GM19463 (cell line): ENCODE results near the gene DLEC1.
"Not testable (repeated sequence)": the region's sequence is repeated elsewhere in the genome, so short reads cannot be mapped to it uniquely, and the experiment has no call there.

Experiments
- ATAC-seq: cut with Tn5 transposase; IDR thresholded peaks from one replicate; pipeline ENCODE4 v1.9.1; 2021; ENCODE audit warnings: mild to moderate bottlenecking, moderate library complexity; ENCODE audit not compliant: unreplicated experiment

The DLEC1 gene

GRCh38 chr3:38135621-38136277, 96.7 kb downstream of the DLEC1 start:
- ATAC-seq, result not testable (repeated sequence)

DNA sequence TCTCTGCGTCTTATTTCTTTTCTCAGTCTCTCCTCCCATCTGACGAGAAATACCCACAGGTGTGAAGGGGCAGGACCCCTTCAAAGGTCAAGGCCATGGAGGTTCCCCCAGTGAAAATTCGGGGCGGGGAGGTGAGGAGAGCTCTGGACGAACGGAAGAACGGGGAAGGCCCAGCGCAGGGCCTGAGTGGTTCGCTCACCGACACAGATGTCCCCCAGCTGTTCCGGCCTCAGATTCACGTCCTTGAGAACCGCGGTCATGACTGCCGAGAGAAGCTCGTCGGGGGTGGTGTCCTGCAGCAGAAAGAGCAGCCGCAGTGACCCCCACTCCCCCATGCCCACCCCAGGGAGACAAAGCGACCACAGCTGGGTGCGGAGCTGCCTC, 97.4 kb downstream of the DLEC1 start:
- no peak for ATAC-seq

- peak; percentile 88 for ATAC-seq
Observed at GRCh38 chr3:38136777-38137614, 98.0 kb downstream of the DLEC1 start, which contains the start of gene ACAA1. TSS of gene ACAA1 (minus strand) at chr3:38137127. CDS start at chr3:38137035, 92 bp downstream.

DNA sequence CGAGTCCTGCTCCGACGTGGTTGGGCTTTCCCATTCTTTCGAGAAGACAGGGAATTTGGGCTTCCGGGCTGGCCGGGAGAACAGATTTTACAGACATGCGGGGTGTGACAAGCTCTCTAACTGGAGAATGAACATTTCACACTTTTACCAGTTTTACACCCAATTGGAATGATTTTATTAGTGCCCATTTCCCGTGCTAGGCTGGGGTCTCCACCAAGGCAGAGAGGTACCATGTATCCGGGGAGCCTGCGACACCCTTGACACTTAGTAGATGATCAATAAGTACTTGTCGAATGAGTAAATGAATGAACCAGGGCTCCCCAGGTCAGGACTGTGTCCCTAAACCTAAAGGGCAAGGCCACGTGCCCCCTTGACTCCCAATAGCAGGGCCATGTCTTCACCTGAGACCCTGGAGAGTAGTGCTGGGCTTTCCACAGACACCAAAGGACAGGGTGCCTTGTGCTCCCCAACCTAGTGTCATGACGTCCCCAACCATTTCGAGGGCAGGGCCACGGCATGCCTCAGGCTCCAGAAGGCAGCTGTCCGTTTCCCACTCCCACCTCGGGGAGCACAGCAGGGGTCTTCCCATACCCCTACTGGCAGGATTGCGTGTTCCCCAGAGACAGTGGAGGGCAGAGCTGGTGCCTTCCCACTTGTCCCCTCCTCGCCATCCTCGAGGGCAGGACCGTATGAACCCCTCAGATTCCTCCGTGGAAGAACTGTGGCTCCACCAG, 98.8 kb downstream of the DLEC1 start:
- ATAC-seq, result no peak

DNA sequence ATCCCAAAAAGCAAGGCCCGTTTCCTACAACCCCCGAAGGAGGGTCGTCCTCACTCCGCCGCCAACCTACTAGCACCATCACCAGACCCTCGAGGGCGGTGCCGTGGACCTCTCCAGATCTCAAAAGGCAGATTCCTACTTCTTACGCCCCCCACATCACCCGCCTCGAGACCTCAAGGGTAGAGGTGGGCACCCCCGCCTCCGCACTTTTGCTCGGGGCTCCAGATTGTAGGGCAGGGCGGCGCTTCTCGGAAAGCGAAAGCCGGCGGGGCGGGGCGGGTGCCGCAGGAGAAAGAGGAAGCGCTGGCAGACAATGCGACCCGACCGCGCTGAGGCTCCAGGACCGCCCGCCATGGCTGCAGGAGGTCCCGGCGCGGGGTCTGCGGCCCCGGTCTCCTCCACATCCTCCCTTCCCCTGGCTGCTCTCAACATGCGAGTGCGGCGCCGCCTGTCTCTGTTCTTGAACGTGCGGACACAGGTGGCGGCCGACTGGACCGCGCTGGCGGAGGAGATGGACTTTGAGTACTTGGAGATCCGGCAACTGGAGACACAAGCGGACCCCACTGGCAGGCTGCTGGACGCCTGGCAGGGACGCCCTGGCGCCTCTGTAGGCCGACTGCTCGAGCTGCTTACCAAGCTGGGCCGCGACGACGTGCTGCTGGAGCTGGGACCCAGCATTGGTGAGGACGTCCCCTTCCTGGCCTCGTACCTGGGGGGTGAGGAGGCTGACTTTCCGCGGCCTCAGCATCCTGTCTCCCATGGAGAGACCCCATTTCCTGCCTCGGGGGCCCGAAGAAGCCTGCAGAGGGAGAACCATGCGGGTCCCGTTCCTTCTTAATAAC, 99.6 kb downstream of the DLEC1 start, which contains the start of gene MYD88:
TSS of gene MYD88 (plus strand) at position 313 of the 842 bp plus-strand sequence. CDS start at position 353, 40 bp downstream.
- peak; percentile 42 for ATAC-seq

- no peak for ATAC-seq
Observed at GRCh38 chr3:38139191-38139590, 100.2 kb downstream of the DLEC1 start.

DNA sequence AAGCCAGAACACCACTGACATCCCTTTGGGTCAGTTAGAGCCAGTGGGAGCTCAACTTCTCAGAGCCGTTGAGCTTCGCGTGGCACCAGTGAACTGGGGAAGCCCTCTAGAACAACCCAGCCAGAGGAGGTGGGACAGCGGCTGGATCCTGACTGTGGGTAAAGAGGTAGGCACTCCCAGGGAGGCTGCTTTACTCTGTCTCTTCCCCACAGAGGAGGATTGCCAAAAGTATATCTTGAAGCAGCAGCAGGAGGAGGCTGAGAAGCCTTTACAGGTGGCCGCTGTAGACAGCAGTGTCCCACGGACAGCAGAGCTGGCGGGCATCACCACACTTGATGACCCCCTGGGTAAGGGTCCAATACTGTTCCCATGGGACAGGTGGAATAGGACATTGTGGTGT, 100.6 kb downstream of the DLEC1 start:
- ATAC-seq, result no peak

DNA sequence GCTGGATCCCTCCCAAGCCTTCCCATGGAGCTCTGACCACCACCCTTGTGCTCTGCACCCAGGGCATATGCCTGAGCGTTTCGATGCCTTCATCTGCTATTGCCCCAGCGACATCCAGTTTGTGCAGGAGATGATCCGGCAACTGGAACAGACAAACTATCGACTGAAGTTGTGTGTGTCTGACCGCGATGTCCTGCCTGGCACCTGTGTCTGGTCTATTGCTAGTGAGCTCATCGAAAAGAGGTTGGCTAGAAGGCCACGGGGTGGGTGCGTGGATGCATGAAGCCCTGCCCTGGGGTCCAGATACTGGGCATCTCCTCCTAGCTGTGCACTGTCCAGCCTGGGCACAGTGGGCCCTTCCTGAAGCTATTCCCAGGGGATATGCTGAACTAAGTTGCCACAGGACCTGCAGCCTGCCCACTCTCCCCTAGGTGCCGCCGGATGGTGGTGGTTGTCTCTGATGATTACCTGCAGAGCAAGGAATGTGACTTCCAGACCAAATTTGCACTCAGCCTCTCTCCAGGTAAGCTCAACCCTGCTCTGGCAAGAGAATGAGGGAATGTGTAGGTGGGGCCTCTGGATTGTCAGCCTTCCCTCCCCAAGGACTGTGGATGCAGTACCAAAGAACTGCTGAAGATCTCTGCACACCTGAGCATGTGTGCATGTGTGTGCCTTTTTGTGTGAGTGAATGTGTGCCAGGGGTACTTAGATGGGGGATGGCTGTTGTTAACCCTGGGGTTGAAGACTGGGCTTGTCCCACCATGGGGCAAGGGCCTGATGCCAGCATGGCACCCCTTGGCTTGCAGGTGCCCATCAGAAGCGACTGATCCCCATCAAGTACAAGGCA, 101.5 kb downstream of the DLEC1 start:
- no peak for ATAC-seq

DNA sequence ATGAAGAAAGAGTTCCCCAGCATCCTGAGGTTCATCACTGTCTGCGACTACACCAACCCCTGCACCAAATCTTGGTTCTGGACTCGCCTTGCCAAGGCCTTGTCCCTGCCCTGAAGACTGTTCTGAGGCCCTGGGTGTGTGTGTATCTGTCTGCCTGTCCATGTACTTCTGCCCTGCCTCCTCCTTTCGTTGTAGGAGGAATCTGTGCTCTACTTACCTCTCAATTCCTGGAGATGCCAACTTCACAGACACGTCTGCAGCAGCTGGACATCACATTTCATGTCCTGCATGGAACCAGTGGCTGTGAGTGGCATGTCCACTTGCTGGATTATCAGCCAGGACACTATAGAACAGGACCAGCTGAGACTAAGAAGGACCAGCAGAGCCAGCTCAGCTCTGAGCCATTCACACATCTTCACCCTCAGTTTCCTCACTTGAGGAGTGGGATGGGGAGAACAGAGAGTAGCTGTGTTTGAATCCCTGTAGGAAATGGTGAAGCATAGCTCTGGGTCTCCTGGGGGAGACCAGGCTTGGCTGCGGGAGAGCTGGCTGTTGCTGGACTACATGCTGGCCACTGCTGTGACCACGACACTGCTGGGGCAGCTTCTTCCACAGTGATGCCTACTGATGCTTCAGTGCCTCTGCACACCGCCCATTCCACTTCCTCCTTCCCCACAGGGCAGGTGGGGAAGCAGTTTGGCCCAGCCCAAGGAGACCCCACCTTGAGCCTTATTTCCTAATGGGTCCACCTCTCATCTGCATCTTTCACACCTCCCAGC, 102.4 kb downstream of the DLEC1 start:
- ATAC-seq, result no peak

DNA sequence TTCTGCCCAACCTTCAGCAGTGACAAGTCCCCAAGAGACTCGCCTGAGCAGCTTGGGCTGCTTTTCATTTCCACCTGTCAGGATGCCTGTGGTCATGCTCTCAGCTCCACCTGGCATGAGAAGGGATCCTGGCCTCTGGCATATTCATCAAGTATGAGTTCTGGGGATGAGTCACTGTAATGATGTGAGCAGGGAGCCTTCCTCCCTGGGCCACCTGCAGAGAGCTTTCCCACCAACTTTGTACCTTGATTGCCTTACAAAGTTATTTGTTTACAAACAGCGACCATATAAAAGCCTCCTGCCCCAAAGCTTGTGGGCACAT, 102.9 kb downstream of the DLEC1 start:
- no peak for ATAC-seq

DNA sequence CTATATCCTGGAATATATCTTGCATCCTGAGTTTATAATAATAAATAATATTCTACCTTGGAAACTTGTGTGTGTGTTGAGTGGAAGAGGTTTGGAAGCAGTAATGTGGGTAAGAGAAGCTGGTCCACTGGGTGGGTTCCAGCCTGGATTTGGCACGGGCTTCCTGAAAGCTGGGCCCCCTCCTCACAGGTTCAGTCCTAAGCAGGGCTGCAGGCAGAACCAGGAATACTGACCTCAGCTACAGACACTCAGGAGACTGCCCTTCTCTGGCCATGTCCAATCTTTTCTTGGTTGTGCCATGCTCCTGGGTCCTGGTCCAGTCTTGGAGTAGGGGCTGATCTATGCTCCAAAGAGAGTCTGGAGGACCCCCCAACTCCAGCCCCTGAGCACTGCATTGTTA, 104.0 kb downstream of the DLEC1 start:
- ATAC-seq, result no peak

DNA sequence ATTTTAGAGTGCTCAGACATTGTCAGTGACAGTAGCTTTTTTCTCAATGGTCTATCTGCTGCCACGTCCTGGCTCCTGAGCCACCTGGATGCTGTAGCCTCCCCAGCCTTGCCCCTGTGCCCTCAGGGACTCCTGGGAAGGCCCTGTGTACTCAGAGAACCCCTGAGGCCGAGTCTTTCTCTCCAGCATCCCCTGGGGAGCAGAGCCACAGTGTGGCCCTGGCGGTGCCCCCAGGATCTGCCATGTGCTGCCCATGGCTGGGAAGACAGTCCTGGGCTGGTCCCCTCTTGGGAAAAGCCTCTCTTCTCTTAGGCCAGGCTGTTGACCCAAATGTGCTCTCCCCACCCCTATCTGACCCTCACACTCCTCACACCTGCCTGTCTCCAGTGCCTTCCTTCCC, 104.5 kb downstream of the DLEC1 start:
- no peak for ATAC-seq

GRCh38 chr3:38146504-38146903, 107.5 kb downstream of the DLEC1 start:
- no peak for ATAC-seq

GRCh38 chr3:38147421-38147820, 108.4 kb downstream of the DLEC1 start:
- ATAC-seq, result no peak

- ATAC-seq, result no peak
Observed at GRCh38 chr3:38148311-38148882, 109.4 kb downstream of the DLEC1 start.

DNA sequence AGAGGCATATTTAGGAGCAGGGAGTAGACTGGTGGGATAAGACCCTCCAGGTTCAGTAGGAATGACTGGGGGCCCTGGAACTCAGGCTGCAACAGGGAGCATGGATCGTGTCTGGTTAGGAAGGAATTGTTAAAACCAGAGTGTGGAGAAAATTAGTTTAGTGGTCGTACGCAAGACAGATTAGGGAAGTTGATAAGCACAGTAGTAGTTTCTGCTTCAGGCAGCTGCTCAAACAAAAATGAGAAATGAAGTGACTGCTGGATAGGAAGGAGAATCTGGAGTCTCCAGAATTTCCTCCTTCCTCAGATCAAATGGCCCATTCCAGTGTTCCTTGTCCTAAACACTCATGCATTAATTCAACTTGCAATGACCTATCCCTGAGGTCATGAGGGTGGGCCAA, 110.7 kb downstream of the DLEC1 start:
- ATAC-seq, result no peak

DNA sequence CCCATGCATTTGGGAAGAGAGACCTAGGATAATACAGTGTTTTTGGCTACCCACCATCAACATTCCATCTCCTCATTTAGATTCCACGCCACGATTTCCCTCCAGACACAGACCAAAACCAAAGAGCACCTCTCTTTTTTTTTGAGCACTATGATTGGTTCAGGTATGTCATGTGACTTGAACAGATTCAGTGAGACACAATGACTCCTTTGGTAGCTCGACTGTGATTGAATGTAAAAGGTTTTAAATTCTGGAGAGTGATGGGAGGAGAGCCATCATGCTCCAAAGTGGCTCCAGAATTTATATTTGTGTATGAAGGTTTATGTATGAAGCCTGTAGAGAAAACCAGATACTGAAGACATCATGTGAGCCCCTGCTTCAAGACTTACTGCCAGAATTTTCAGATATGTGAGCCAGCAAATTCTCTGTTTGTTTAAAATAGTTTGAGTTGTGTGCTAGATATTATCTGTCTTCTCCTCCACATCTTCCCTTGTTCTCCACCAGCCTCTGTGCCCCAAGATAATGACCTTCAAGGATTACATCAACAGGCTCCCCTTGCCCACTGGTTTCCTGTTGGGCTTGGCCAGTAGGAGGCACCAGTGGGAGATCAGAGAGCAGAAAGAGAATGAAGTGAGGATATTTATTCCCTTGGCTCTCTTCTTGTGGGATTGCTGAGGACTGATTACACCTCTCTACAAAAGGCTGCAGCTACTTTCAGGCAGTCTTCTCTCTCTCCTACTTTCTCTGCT, 111.9 kb downstream of the DLEC1 start:
- no peak for ATAC-seq

DNA sequence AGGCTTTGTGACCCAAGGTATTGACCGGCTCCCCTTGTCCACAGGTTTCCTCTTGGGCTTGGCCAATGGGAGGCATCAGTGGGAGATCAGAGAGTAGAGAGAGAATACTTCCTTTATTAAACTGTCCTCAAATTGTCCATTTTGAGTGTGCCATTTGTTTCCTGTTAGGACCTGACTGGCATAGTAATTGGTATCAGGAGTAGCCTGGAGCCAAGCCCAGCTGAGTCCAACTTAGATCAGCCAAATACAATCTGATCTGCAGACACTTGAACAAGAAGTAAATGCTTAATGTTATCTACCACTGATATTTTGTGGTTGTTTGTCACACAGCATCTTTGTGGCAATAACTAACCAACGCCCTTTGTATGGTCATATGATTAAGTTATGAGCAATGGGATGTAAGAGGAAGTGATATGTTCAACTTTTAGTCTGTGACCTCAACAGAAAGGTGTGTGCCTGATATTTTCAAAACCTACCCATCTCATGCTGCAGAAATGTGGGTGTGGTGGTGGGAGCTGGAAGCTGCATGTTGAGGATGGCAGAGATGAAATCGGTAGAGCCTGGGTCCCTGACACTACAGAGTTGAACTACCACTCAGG, 112.8 kb downstream of the DLEC1 start:
- no peak for ATAC-seq
